ENCODE data around the gene TMEM147.

Gene TMEM147

DNA sequence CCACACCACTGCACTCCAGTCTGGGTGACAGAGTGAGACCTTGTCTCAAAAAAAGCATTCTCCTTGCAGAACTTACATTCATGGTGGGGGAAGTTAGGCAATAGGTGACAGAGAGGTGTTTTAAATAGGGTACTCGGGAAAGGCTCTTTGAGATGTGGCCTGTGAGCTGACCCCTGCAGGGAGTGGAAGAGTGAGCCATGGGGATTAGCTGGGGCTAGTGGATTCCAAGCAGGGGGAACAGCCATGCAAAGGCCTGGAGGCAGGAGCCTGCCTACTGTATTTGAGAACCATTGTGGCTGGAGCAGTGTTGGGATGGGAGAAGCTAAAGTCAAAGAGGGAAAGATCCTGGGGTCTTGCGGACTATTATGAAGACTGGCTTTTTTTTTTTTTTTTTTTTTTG, 28.1 kb upstream of the TMEM147 start:
- H3K4me3 ChIP-seq (replicated peaks in 1 of 2; ENCODE audit: low read depth in 2 of 2, low read length in 2 of 2): no peak overlapping the region
- DNase-seq (ENCODE audit: low read depth in 2 of 2): no peak
- TF ChIP-seq, protein P1, sequence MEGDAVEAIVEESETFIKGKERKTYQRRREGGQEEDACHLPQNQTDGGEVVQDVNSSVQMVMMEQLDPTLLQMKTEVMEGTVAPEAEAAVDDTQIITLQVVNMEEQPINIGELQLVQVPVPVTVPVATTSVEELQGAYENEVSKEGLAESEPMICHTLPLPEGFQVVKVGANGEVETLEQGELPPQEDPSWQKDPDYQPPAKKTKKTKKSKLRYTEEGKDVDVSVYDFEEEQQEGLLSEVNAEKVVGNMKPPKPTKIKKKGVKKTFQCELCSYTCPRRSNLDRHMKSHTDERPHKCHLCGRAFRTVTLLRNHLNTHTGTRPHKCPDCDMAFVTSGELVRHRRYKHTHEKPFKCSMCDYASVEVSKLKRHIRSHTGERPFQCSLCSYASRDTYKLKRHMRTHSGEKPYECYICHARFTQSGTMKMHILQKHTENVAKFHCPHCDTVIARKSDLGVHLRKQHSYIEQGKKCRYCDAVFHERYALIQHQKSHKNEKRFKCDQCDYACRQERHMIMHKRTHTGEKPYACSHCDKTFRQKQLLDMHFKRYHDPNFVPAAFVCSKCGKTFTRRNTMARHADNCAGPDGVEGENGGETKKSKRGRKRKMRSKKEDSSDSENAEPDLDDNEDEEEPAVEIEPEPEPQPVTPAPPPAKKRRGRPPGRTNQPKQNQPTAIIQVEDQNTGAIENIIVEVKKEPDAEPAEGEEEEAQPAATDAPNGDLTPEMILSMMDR (IDR thresholded peaks at IDR 0.05; ENCODE audit: low read depth, low read length): no peak

DNA sequence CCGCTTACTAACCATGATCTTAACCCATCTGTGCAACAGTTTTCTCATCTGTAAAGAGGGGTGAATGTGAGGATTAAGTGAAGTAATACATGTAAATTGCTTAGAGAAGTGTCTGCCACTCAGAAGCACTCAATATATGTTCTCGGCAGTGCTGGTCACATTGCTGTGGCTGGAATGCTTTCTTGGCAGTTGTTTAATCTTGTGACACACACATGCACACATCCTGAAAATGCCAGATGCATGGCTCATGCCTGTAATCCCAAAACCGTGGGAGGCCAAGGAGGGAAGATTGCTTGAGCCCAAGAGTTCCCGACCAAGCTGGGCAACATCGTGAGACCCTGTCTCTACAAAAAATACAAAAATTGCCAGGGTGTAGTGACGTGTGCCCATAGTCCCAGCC, 27.1 kb upstream of the TMEM147 start:
- H3K4me3 ChIP-seq (replicated peaks in 1 of 2; ENCODE audit: low read depth in 2 of 2, low read length in 2 of 2): no peak overlapping the region
- TF ChIP-seq, protein P1 (IDR thresholded peaks at IDR 0.05; ENCODE audit: low read depth, low read length): no peak
- DNase-seq (ENCODE audit: low read depth in 2 of 2): peak; percentile 96 to 97

DNA sequence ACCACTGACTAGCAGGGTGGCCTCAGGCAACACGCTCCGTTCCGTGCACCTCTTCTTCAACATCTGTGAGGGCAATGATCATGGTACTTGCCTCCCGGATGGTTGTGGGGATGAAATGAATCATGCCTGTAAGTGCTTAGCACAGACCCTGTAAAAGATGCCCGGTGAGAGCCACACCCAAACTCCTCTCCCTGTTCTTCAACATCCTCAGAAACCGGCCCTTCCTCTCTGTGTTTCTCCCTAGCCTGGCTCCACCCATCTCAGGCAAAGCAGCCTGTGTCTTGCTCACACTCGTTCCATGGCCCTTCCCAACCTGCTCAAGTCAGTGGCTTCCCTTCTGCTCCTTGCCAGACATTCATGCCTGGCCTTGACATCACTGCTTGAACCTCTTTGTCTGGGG, 26.1 kb upstream of the TMEM147 start:
- TF ChIP-seq, protein P1 (IDR thresholded peaks at IDR 0.05; ENCODE audit: low read depth, low read length): no peak
- H3K4me3 ChIP-seq (replicated peaks in 1 of 2; ENCODE audit: low read depth in 2 of 2, low read length in 2 of 2): no peak overlapping the region
- peak; percentile 38 to 47 for DNase-seq (ENCODE audit: low read depth in 2 of 2)

DNA sequence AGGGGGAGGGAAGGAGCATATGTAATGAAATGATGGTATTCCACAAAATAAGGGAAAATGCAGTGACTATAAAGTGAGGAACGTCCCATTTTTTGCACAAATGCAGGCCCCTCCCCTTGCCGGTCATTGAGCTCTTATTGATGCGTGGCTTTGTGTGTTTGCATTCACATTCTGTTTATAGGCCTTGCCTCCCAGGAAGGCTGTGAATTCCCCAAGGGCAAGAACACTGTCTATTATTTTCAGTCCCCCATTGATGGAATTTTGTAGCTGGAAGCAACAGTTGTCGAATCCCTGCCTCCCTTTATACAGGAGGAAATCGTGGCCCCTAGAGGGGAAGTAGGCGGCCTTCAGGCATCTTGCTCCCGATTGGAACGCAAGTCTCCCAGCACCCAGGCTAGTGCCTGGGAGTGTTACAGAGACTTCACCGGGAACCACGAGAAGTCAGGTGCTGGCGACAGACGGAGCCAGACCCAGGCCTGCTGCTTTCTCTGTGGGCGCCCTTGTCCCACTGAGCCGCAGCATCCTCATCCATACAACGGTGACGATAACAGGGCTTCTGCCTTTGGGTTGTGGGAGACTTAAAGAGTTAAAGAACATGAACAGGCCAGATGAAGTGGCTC, 24.2 kb upstream of the TMEM147 start:
- H3K4me3 ChIP-seq (replicated peaks in 1 of 2; ENCODE audit: low read depth in 2 of 2, low read length in 2 of 2): no peak overlapping the region
- no peak for DNase-seq (ENCODE audit: low read depth in 2 of 2)
- TF ChIP-seq, protein P1 (IDR thresholded peaks at IDR 0.05; ENCODE audit: low read depth, low read length): no peak

DNA sequence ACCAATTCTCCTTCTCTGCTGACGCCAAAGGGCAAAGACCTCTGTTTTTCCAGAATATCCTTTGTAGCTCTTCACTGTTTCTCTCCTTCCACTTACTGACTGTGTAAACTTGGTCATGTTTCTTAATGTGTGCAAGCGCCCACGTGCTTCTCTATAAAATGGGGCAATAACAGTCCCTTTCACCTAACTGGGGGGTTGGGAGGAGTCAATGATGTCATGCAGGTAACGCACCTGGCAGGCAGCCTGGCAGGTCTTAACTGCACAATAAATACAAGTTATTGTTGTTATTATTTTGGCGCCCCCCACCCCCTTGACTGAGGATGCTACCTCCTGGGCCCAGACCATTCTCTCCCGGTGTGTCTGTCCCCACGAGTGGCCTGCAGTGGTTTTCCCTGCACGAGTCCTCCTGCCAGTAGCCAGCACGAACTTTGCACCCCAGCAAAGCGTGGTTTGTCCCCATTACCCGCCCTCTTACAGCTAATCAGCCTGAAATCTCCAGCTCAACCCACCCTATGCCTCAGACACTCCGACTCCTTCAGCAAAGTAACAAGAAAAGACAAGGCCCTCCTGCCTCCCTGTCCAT, 22.6 kb upstream of the TMEM147 start:
- DNase-seq (ENCODE audit: low read depth in 2 of 2): no peak
- no peak overlapping the region for H3K4me3 ChIP-seq (replicated peaks in 1 of 2; ENCODE audit: low read depth in 2 of 2, low read length in 2 of 2)
- TF ChIP-seq, protein P1 (IDR thresholded peaks at IDR 0.05; ENCODE audit: low read depth, low read length): no peak

DNA sequence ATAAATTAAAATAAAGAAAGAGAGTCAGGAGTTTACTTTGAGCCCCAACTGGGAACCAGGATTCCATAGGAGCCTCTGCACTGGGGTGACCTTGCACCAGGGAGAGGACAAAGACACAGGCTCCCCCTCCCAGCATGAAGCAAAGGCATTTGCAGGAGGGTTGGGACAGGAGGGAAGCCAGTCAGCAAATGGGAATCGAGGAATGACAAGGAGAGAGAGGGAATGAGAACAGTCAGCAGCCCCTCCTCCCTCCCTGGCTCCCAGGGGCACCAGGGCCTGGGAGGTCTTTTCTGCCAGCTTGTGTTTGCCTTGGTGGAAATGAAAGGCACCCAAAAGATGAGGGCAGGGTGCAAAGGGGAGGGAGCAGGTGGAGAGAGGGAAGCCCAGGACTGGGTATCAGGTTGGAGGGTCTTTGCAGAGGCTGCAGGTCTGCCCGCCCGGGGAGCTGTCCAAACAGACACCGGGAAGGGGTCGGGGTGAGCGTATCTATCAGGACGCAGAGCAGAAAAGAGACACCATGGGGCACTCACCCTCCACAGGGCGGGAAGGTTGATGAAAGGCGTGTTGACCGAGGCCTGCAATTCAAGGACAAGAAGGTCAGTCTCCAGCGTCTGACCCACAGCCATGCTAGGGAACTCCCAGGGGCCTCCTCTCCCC, 21.1 kb upstream of the TMEM147 start:
- TF ChIP-seq, protein P1 (IDR thresholded peaks at IDR 0.05; ENCODE audit: low read depth, low read length): no peak

More for the DNA sequence above, 21.1 kb upstream of the TMEM147 start:
- DNase-seq (ENCODE audit: low read depth in 2 of 2): no peak
- H3K4me3 ChIP-seq (replicated peaks in 1 of 2; ENCODE audit: low read depth in 2 of 2, low read length in 2 of 2): no peak overlapping the region
